ENCODE measurements around the gene PTPN4.

DNA sequence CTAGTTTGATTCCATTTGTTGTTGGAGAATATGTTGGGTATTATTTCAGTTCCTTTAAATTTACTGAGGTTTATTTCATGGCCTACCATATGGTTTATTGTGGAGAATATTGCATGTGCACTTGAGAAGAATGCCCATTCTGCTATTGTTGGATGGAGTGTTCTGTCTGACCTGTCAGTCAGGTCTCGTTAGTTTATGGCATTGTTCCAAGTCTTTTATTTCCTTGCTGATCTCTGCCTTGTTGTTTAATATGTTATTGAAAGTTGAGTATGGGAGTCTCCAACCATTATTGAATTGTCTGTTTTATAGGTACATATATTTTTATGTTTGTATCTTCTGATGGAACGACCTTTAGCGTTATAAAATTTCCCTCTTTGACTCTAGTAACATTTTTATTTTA lies 86.3 kb downstream of the PTPN4 start:
- no peak for TF ChIP-seq CTCF (conservative IDR thresholded peaks at IDR 0.05; ENCODE audit: low read length)
- TF ChIP-seq EZH2phosphoT487 (IDR thresholded peaks at IDR 0.05; ENCODE audit: borderline replicate concordance, low read depth, low read length) = no peak

Data from OCI-LY7 (cell line).